Tibial artery (tissue), 4 donors: ENCODE measurements around the gene PRSS23.

Experiments
- DNase-seq, 2 donors: peaks; one replicate each; pipeline ENCODE4 v3.0.0-alpha.2; 2019
- H3K27ac ChIP-seq, 2 donors: fragments of 200-600 bp; sonication (generic) in 1 of 2; 1 replicate in 1 of 2; 2 replicates in 1 of 2; pipeline ENCODE4 v1.5.1; 2018 to 2019; ENCODE audit warnings: mild to moderate bottlenecking in 1 of 2
- H3K27me3 ChIP-seq, 2 donors: fragments of 200-600 bp; sonication (generic) in 1 of 2; one replicate each; pipeline versions ENCODE4 v1.5.1 to v1.6.0; 2016 to 2019
- H3K36me3 ChIP-seq, 3 donors: fragments of 200-600 bp; sonication (generic) in 2 of 3; one replicate each; pipeline ENCODE4 v1.5.1; 2016 to 2019; ENCODE audit warnings: mild to moderate bottlenecking in 2 of 3
- H3K4me1 ChIP-seq, 4 donors: fragments of 200-600 bp; sonication (generic) in 2 of 4; 1 replicate in 3 of 4; 2 replicates in 1 of 4; pipeline ENCODE4 v1.5.1; 2016 to 2019
- H3K4me3 ChIP-seq, 2 donors: fragments of 200-600 bp; sonication (generic) in 1 of 2; 1 replicate in 1 of 2; 2 replicates in 1 of 2; pipeline ENCODE4 v1.5.1; 2018 to 2019; ENCODE audit warnings: mild to moderate bottlenecking in 2 of 2
- H3K9me3 ChIP-seq, 3 donors: fragments of 200-600 bp; sonication (generic) in 1 of 3; one replicate each; pipeline ENCODE4 v1.5.1; 2016 to 2019
- CTCF ChIP-seq, 2 experiments: fragments of 200-600 bp in 1 of 2; fragments of 450-650 bp in 1 of 2; IDR thresholded peaks; one replicate each; pipeline ENCODE4 v1.5.1; 2017 to 2019; ENCODE audit warnings: antibody characterized with exemption in 2 of 2, mild to moderate bottlenecking in 1 of 2, moderate library complexity in 1 of 2
- intact Hi-C: fragments of 100-400 bp; cut with DNase I; formaldehyde crosslinking; loops from one replicate; pipeline ENCODE4 v1.15.0; 2023; ENCODE audit warnings: low total_unique reads

The PRSS23 gene

GRCh38 chr11:86811637-86812321, 11.4 kb downstream of the PRSS23 start:
- Histone ChIP-seq H3K9me3 (no peaks in the 10 kb centered on the region), H3K36me3 (peaks cover 7 to 12% (median 12%) of the 10 kb centered on the region in 3 donors), H3K4me3 (no peak overlapping the region), H3K4me1 (peaks cover 0 to 92% (median 50%) of the 10 kb centered on the region in 4 donors), H3K27ac (peak overlapping the region; percentile 86 to 87), H3K27me3 (no peaks in the 10 kb centered on the region)
- no peak for DNase-seq
- TF ChIP-seq CTCF (IDR thresholded peaks at IDR 0.05): no peak
- intact Hi-C loops: no loop called here

GRCh38 chr11:86812322-86812670, 12.0 kb downstream of the PRSS23 start:
- no peak for TF ChIP-seq CTCF (IDR thresholded peaks at IDR 0.05)
- Histone ChIP-seq H3K9me3 (no peaks in the 10 kb centered on the region), H3K4me1 (peaks cover 0 to 92% (median 53%) of the 10 kb centered on the region in 4 donors), H3K27me3 (no peaks in the 10 kb centered on the region), H3K4me3 (no peak overlapping the region), H3K27ac (peak overlapping the region; percentile 86 to 87), H3K36me3 (peaks cover 7 to 12% (median 12%) of the 10 kb centered on the region in 3 donors)
- intact Hi-C loops: no loop called here
- DNase-seq: no peak

- no peak for DNase-seq
- intact Hi-C loops: no loop called here
- TF ChIP-seq CTCF (IDR thresholded peaks at IDR 0.05): no peak
- Histone ChIP-seq H3K36me3 (peaks cover 4 to 8% (median 7%) of the 10 kb centered on the region in 3 donors), H3K9me3 (no peaks in the 10 kb centered on the region), H3K4me1 (peaks cover 2 to 93% (median 60%) of the 10 kb centered on the region in 4 donors), H3K27ac (peak overlapping the region; percentile 86 to 87), H3K27me3 (no peaks in the 10 kb centered on the region), H3K4me3 (no peak overlapping the region)
These were observed 12.6 kb downstream of the PRSS23 start for GRCh38 chr11:86812981-86813380.

GRCh38 chr11:86814775-86815174, 14.4 kb downstream of the PRSS23 start:
- no peak for TF ChIP-seq CTCF (IDR thresholded peaks at IDR 0.05)
- no peak for DNase-seq
- intact Hi-C loops: loop anchor here (5.0 kb wide), 1 partner anchor 207 kb away; no protein-coding TSS in a partner anchor
- Histone ChIP-seq H3K9me3 (no peaks in the 10 kb centered on the region), H3K27ac (peak overlapping the region; percentile 86 to 87), H3K4me1 (peaks cover 4 to 88% (median 64%) of the 10 kb centered on the region in 4 donors), H3K36me3 (no peaks in the 10 kb centered on the region), H3K4me3 (no peak overlapping the region), H3K27me3 (no peaks in the 10 kb centered on the region)

- intact Hi-C loops: loop anchor here (5.0 kb wide), 1 partner anchor 208 kb away; no protein-coding TSS in a partner anchor
- H3K36me3 ChIP-seq: no peaks in the 10 kb centered on the region
- H3K27ac ChIP-seq: peak overlapping the region; percentile 86 to 87
- no peak for DNase-seq
- no peaks in the 10 kb centered on the region for H3K9me3 ChIP-seq
- no peaks in the 10 kb centered on the region for H3K27me3 ChIP-seq
- H3K4me3 ChIP-seq: no peak overlapping the region
- no peak for TF ChIP-seq CTCF (IDR thresholded peaks at IDR 0.05)
- peaks cover 4 to 79% (median 58%) of the 10 kb centered on the region in 4 donors for H3K4me1 ChIP-seq
These were observed 15.4 kb downstream of the PRSS23 start for GRCh38 chr11:86815726-86816125.
